Small intestine (tissue), 7 donors: ENCODE measurements around the gene CD47. TPM values are rescaled to one million over a fixed set of nuclear protein-coding genes. Genes with fewer than 3 reads are reported as not detected.

ENCODE experiments used
- DNase-seq, 2 donors: peaks; one replicate each; pipeline versions ENCODE4 v3.0.0 to v3.0.0-alpha.2; 2013
- FAIRE-seq: peaks from 2 replicates; lab custom pipeline; 2012; peaks lifted over from hg19 to GRCh38; lab: Jason Lieb, UNC
- H3K27ac ChIP-seq, 3 donors: one replicate each; pipeline ENCODE4 v1.5.1; 2013; ENCODE audit warnings: low read length in 2 of 3, mild to moderate bottlenecking in 2 of 3, control low read depth in 1 of 3, inconsistent platforms in 1 of 3, low read depth in 1 of 3, moderate library complexity in 1 of 3
- H3K27me3 ChIP-seq, 3 donors: one replicate each; pipeline ENCODE4 v1.6.1; 2013; ENCODE audit warnings: low read length in 3 of 3, inconsistent platforms in 1 of 3; ENCODE audit not compliant: control insufficient read depth in 3 of 3, insufficient read depth in 3 of 3
- H3K36me3 ChIP-seq, 3 donors: one replicate each; pipeline ENCODE4 v1.6.1; 2013; ENCODE audit warnings: low read length in 3 of 3, inconsistent platforms in 1 of 3, low read depth in 1 of 3, mild to moderate bottlenecking in 1 of 3, moderate library complexity in 1 of 3; ENCODE audit not compliant: control insufficient read depth in 3 of 3, insufficient read depth in 2 of 3
- H3K4me1 ChIP-seq, 3 donors: one replicate each; pipeline ENCODE4 v1.6.1; 2013; ENCODE audit warnings: low read length in 2 of 3, inconsistent platforms in 1 of 3, low read depth in 1 of 3, mild to moderate bottlenecking in 1 of 3, moderate library complexity in 1 of 3; ENCODE audit not compliant: control insufficient read depth in 3 of 3, insufficient read depth in 2 of 3
- H3K4me3 ChIP-seq, 3 donors: one replicate each; pipeline ENCODE4 v1.5.1; 2013; ENCODE audit warnings: low read length in 3 of 3, control low read depth in 1 of 3, inconsistent platforms in 1 of 3, low read depth in 1 of 3, mild to moderate bottlenecking in 1 of 3, moderate library complexity in 1 of 3
- H3K9me3 ChIP-seq, 2 donors: one replicate each; pipeline ENCODE4 v1.6.1; 2013; ENCODE audit warnings: low read depth in 1 of 2, low read length in 1 of 2; ENCODE audit not compliant: control insufficient read depth in 2 of 2, insufficient read depth in 1 of 2
- WGBS, 3 donors: extraction: QIAGEN DNeasy Blood & Tissue Kit; methylation state at CpG; one replicate each; pipeline ENCODE4 v1.1.7; 2013; 5-methylcytosine and 5-hydroxymethylcytosine counted together
- polyA plus RNA-seq, 4 donors: library from polyadenylated mRNA; stranded (reverse) in 3 of 4; unstranded in 1 of 4; fragments of 200-250 nt in 3 of 4; fragments of 120-200 nt in 1 of 4; gene quantifications; one replicate each; pipeline versions ENCODE4 v1.2.1 to v1.2.3, GENCODE V29; 2013
- donor health status: healthy with polysubstance abuse.
- donor health status: control.
- donor health status: control.
- donor health status: Bipolar disorder and iron deficiency.
- donor health status: healthy.

The CD47 gene
- polyA plus RNA-seq, 4 donors: 18.9 to 68.2 (median 48.2) TPM

DNA sequence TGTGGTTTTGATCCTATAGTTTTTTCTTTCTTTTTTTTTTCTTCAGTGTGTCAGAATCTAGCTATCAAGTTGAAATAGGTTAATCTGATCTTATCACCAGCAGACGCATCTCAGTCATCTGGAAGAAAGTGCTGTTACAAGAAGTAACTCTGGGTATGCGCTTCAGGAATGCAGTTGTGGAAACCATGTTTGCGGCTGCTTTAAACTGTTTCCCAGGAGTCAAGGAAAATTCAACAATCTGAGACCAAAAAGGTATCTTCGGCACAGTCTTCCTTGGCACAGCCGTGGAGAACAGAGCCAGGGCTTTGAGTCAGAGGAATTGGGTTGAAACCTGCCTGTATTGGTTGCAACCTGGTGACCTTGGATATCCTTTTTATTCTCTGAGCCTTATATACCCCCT lies 59.9 kb downstream of the CD47 start:
- FAIRE-seq (no peak), DNase-seq (no peak)
- Histone ChIP-seq H3K27ac (no peak overlapping the region), H3K27me3 (no peaks in the 10 kb centered on the region), H3K9me3 (no peaks in the 10 kb centered on the region), H3K4me1 (no peaks in the 10 kb centered on the region), H3K4me3 (no peak overlapping the region), H3K36me3 (no peaks in the 10 kb centered on the region)
- WGBS, 3 donors: 87 to 96% (median 95%) methylated on average over 5 of the region's 5 CpGs

DNA sequence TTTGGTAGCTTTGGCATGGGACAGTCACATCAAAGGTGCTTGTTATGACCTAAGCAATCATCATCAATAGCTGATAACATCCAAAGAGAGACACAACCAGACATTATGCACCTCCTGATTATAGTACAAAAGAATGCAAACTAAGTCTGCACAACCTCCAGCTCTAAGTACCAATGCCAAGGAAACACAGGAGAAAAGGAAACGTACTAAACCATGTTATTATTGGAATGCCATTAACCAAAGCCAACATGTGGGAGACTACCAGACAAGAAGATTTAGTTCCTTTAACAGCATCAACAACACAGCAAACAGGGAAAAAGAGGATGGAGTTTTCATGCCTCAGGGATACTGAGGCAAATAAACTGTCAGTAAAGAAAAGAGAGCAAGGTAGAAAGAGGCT lies 61.4 kb downstream of the CD47 start:
- WGBS, 3 donors: 70 to 94% (median 79%) methylated on average over 1 of the region's 1 CpG
- Histone ChIP-seq H3K4me1 (no peaks in the 10 kb centered on the region), H3K9me3 (no peaks in the 10 kb centered on the region), H3K4me3 (no peak overlapping the region), H3K27me3 (no peaks in the 10 kb centered on the region), H3K36me3 (no peaks in the 10 kb centered on the region), H3K27ac (no peak overlapping the region)
- no peak for DNase-seq
- no peak for FAIRE-seq

DNA sequence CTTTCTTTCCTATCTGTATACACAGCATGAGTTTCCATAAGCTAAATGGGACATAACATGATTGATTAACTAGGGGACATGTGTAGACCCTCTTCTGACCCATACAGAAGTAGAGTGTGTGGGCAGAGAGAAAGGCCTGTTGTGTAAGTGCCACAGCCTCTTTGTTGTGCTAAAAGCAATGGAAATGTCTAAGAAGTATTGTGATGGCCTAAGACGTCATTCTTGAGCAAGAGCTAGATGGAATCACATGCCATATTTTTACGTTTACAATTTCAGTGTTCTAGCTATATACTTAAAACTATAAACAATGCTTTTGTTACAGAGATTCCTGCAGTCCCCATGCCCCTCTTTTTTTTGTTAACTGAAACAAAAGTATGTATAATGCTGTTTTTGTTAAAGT lies 61.9 kb downstream of the CD47 start:
- no peaks in the 10 kb centered on the region for H3K9me3 ChIP-seq
- FAIRE-seq (no peak), DNase-seq (no peak)
- no peak overlapping the region for H3K27ac ChIP-seq
- H3K4me1 ChIP-seq: no peaks in the 10 kb centered on the region
- H3K4me3 ChIP-seq: no peak overlapping the region
- H3K27me3 ChIP-seq: no peaks in the 10 kb centered on the region
- WGBS, 3 donors: 89 to 99% (median 96%) methylated on average over 2 of the region's 2 CpGs
- no peaks in the 10 kb centered on the region for H3K36me3 ChIP-seq

DNA sequence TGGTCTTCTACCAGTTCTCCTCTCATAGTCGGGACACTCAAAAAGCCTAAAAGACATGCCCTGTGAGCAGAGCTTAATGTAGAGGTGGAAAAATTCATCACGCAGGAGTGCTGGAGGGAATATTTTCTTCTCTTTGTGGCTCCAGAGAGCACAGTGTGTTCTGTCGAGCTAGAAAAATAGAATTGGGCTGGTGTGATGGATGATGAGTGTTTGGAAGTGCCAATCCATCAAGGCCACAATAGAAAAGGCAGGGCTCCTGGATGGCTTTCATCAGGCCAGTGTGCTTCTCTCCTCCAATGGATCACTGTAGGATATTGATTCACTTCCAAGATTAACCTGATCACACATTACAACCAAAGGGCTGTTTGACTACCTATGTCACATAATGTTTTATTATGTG lies 65.7 kb downstream of the CD47 start:
- 87 to 97% (median 92%) methylated on average over 3 of the region's 3 CpGs for WGBS, 3 donors
- no peak for DNase-seq
- Histone ChIP-seq H3K27me3 (no peaks in the 10 kb centered on the region), H3K27ac (no peak overlapping the region), H3K4me1 (peaks cover 0 to 6% (median 3%) of the 10 kb centered on the region in 3 donors), H3K9me3 (no peaks in the 10 kb centered on the region), H3K36me3 (no peaks in the 10 kb centered on the region), H3K4me3 (no peak overlapping the region)
- no peak for FAIRE-seq

DNA sequence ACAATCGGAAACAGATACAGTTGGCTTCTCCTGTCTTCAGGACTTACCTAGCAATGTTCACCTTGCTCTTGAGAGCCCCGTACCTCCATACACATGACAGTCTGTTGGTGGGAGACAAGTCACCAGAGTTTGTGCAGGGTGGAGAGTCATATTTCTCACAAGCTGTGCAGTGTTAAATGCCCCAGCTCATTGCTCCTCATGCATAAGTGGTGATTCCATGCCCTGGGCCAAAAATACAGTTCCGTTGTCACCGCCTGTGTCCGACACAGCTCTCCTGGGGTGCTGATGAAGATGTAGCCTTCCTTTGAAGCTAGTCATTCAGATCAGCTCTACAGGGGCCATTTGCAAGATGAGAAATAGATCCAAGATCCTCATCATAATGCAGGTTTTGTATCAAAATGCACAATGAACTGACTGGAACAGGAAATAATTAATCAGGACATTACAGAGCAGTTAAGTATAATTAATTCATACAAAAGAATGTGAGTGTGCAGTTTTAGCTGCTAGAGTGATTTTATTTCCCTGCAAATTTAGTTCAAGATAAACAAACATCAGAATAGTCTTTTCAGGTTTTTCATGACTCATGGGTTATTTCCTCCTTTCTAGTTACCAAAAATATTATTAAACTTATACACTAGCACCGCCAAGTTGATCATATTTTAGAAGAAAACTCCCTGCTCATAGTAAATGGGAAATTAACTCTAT lies 66.5 kb downstream of the CD47 start:
- Histone ChIP-seq H3K4me3 (no peak overlapping the region), H3K27ac (no peak overlapping the region), H3K36me3 (no peaks in the 10 kb centered on the region), H3K9me3 (no peaks in the 10 kb centered on the region), H3K27me3 (no peaks in the 10 kb centered on the region), H3K4me1 (peaks cover 0 to 6% (median 3%) of the 10 kb centered on the region in 3 donors)
- FAIRE-seq (no peak), DNase-seq (no peak)
- WGBS, 3 donors: 84 to 94% (median 91%) methylated on average over 6 of the region's 6 CpGs

DNA sequence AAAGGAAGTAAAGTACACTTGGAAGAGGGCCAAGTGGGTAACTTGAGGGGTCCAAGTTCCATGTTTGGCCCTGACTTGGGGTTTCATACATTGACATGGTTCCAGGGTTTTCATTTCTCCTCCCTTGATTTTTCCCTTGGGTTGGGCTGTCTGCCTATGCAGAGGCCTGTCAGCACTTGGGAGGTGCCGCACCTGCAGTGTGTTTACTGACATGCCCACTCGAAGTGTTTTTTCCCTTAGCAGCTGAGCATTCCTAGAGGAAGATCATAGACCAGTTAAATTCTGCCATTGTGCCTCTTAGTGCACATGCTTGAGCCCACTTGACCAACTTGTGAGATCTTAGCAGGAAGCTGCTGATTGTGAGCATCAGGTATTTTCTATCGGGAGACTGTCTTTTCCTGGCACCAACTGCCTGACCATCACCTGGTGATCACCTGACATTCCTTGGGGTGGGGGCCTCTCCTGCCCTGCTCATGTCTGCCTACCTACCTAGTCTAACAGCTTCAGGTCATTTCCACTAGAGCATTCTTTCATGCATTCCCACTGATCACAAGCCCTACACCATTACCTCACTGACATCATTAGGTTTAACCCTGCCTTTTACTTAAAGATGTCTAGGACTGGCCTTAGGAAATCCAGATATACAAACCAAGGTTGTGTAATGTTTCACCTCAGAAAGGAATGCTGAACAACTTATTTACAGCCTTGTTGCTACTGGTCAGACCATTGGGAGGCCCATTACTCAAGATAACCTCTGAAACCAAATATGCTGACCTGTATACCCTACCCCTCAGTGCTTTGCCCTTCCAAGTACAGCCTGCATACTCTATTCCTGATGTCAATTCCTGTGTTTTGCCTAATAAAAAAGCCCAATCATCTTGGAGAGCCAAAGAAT lies 68.3 kb downstream of the CD47 start:
- no peaks in the 10 kb centered on the region for H3K9me3 ChIP-seq
- peaks cover 0 to 6% (median 3%) of the 10 kb centered on the region in 3 donors for H3K4me1 ChIP-seq
- 29 to 70% (median 54%) methylated on average over 3 of the region's 3 CpGs for WGBS, 3 donors
- H3K4me3 ChIP-seq: no peak overlapping the region
- H3K27ac ChIP-seq: no peak overlapping the region
- peak; percentile 37 to 55 for DNase-seq
- no peak for FAIRE-seq
- no peaks in the 10 kb centered on the region for H3K36me3 ChIP-seq
- no peaks in the 10 kb centered on the region for H3K27me3 ChIP-seq

DNA sequence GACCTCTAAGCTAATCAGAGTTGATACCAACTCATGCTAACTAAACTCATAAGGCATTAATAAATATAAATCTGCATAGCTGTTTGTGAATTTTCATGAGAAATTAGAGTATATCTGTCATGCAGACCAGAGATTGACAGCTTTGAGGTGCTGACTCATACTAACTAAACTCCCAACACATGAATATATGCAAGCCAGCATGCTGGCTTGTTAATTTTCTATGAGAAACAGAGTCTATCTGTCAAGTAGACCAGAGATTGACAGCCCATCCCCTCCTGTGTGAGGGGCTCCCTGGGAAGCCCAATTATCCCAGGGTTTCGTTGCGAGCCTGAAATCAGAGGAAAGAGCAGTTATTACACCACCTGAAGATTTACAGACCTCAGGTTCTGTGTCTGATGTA lies 69.3 kb downstream of the CD47 start:
- FAIRE-seq (no peak), DNase-seq (no peak)
- no peaks in the 10 kb centered on the region for H3K27me3 ChIP-seq
- no peaks in the 10 kb centered on the region for H3K9me3 ChIP-seq
- H3K36me3 ChIP-seq: no peaks in the 10 kb centered on the region
- no peak overlapping the region for H3K4me3 ChIP-seq
- 75 to 97% (median 92%) methylated on average over 2 of the region's 2 CpGs for WGBS, 3 donors
- peaks cover 0 to 6% (median 3%) of the 10 kb centered on the region in 3 donors for H3K4me1 ChIP-seq
- H3K27ac ChIP-seq: no peak overlapping the region

DNA sequence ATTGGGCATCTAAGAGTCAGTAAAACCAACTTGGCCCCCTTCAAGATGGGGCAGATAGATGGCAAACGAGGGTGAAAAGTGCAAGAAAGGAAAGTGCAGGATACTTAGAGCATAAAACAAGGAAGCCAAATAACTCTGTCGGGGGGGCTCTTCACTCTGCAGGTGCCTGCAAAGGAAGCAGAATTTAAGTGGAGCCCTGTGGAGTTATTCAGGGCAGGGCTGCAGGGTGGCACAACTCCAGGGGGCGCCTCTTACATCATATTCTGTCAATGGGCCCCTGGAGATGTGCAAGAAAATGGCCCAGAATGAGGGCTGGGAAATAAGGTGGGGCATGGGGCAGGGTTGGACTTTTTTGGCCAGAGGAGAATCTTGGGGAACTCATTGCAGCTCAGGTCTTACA lies 69.7 kb downstream of the CD47 start:
- DNase-seq (no peak), FAIRE-seq (no peak)
- H3K4me3 ChIP-seq: no peak overlapping the region
- no peaks in the 10 kb centered on the region for H3K27me3 ChIP-seq
- no peak overlapping the region for H3K27ac ChIP-seq
- H3K36me3 ChIP-seq: no peaks in the 10 kb centered on the region
- H3K9me3 ChIP-seq: no peaks in the 10 kb centered on the region
- H3K4me1 ChIP-seq: peaks cover 0 to 6% (median 3%) of the 10 kb centered on the region in 3 donors
- 75 to 85% (median 78%) methylated on average over 3 of the region's 3 CpGs for WGBS, 3 donors
